ENCODE results near the gene LCAT. TPM values are rescaled to one million over a fixed set of nuclear protein-coding genes. Genes with fewer than 3 reads are reported as not detected.

Gene LCAT
- polyA plus RNA-seq, 3 donors, result 12.7 to 14.6 (median 13.4) TPM

- DNase-seq (ENCODE audit: low read depth in 3 of 3, low spot score in 2 of 3), result no peak
Measured at GRCh38 chr16:67935101-67935401, 8.9 kb downstream of the LCAT start.

GRCh38 chr16:67934306-67935100 is 9.4 kb downstream of the LCAT start:
- DNase-seq (ENCODE audit: low read depth in 3 of 3, low spot score in 2 of 3), result no peak

GRCh38 chr16:67933805-67934204 is 10.1 kb downstream of the LCAT start:
- no peak for DNase-seq (ENCODE audit: low read depth in 3 of 3, low spot score in 2 of 3)

- DNase-seq (ENCODE audit: low read depth in 3 of 3, low spot score in 2 of 3), result no peak
Measured at GRCh38 chr16:67932462-67932840, 11.5 kb downstream of the LCAT start.

GRCh38 chr16:67931712-67932461 is 12.0 kb downstream of the LCAT start, which contains the start of gene CTRL:
TSS of gene CTRL (minus strand) at chr16:67931862. CDS start at chr16:67931852, 10 bp downstream.
- no peak for DNase-seq (ENCODE audit: low read depth in 3 of 3, low spot score in 2 of 3)

GRCh38 chr16:67930678-67931211 is 13.2 kb downstream of the LCAT start:
- DNase-seq (ENCODE audit: low read depth in 3 of 3, low spot score in 2 of 3), result no peak

- no peak for DNase-seq (ENCODE audit: low read depth in 3 of 3, low spot score in 2 of 3)
Measured at GRCh38 chr16:67930191-67930590, 13.7 kb downstream of the LCAT start.

GRCh38 chr16:67928561-67929364 is 15.2 kb downstream of the LCAT start:
- peak in 1 of 3 donors; percentile 30 for DNase-seq (ENCODE audit: low read depth in 3 of 3, low spot score in 2 of 3)

- no peak for DNase-seq (ENCODE audit: low read depth in 3 of 3, low spot score in 2 of 3)
Measured at GRCh38 chr16:67928147-67928546, 15.8 kb downstream of the LCAT start.

- DNase-seq (ENCODE audit: low read depth in 3 of 3, low spot score in 2 of 3), result no peak
Measured at GRCh38 chr16:67927131-67927941, 16.6 kb downstream of the LCAT start.

- DNase-seq (ENCODE audit: low read depth in 3 of 3, low spot score in 2 of 3), result no peak
Measured at GRCh38 chr16:67926181-67926750, 17.7 kb downstream of the LCAT start.

- no peak for DNase-seq (ENCODE audit: low read depth in 3 of 3, low spot score in 2 of 3)
Measured at GRCh38 chr16:67924140-67924906, 19.6 kb downstream of the LCAT start.

GRCh38 chr16:67923414-67924116 is 20.4 kb downstream of the LCAT start:
- DNase-seq (ENCODE audit: low read depth in 3 of 3, low spot score in 2 of 3), result no peak

GRCh38 chr16:67922740-67923139 is 21.2 kb downstream of the LCAT start:
- no peak for DNase-seq (ENCODE audit: low read depth in 3 of 3, low spot score in 2 of 3)

GRCh38 chr16:67922221-67922620 is 21.7 kb downstream of the LCAT start:
- no peak for DNase-seq (ENCODE audit: low read depth in 3 of 3, low spot score in 2 of 3)

GRCh38 chr16:67919622-67920221 is 24.2 kb downstream of the LCAT start:
- DNase-seq (ENCODE audit: low read depth in 3 of 3, low spot score in 2 of 3), result no peak

GRCh38 chr16:67917852-67918236 is 26.1 kb downstream of the LCAT start:
- DNase-seq (ENCODE audit: low read depth in 3 of 3, low spot score in 2 of 3), result no peak

All from right renal cortex interstitium (tissue), 3 donors.